NCI-H526 (cell line): Measurements from ENCODE around the gene MEGF11.
"Not testable (repeated sequence)": the region's sequence is repeated elsewhere in the genome, so short reads cannot be mapped to it uniquely, and the experiment has no call there.

Source experiments
- DNase-seq, 2 experiments: peaks; one replicate each; lab custom pipeline; 2025; lab: John Stamatoyannopoulos, UW

Gene MEGF11

DNA sequence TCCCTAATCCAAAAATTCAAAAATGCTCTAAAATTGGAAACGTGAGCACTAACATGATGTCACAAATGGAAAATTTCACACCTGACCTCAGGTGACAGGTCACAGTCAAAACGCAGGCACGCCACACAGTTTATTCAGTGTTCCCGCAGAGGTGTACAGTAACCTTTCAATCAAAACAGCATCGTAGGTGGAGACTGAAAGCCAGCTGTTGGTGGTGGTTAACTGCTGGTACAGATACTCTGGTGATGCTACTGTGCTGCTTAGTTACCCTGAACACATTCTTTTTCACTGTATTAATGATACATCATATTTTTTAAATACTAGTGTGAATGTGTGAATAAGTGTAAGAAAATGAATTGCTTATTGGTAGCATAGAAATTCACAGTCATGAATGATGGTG lies 360.5 kb downstream of the MEGF11 start:
- DNase-seq = no peak

DNA sequence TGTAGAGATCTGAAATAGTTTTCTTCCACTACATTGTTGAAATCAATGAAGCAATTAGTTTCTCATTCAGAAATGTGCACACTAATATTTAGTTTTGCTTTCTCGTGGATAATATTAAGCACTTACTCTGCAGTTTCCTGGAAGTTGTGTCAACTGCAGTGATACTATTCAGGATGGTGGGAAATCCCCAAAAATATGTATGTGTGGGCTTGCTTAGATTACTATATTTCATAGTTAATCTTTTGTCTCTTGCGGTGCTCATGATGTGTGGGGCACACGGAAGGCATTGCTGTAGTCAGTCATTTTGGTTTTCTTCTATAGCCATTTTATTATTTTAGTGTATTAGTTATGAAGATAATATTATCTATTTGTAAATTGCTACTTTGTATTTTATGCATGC lies 364.6 kb downstream of the MEGF11 start:
- DNase-seq = no peak

DNA sequence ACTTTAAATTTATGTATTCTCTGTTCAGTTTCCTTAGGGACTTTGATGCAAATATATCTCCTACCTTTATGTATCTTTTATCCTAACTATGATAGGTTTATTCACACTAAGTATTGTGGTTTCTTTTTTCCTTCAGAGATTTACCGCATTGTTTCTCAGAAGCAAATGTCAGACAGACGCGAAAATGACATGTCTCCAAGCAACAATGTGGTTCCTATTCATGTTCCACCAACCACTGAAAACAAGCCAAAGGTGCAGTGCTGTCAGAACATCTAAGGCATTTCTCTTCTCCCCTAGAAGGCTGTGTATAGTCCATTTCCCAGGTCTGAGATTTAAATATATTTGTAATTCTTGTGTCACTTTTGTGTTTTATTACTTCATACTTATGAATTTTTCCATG lies 366.0 kb downstream of the MEGF11 start:
- DNase-seq = no peak

DNA sequence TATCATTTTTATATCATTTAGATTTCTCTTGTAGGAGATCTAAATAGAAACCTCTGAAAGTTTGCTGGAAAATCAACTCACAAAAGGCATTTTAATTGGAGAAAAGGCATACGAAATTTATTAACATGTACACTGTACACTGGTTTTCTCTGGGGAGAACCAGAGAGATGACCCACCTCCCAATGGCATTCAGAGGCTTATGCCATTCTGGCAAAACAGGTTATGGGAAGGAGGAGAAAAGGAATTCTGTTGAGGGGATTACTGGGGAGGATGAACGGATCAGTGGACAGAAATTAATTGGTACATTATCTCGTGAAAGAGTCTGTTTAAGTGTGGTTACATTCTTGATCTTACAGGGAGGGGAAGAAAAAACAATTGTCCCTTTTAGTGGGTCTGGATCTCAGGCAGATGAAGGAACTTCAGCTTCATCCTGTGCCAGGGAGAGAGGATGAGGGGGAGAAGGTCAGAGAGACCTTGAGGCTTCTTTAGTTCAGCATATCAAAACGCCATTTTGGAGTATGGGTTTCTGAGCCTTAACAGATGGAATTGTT lies 367.8 kb downstream of the MEGF11 start:
- DNase-seq = no peak

DNA sequence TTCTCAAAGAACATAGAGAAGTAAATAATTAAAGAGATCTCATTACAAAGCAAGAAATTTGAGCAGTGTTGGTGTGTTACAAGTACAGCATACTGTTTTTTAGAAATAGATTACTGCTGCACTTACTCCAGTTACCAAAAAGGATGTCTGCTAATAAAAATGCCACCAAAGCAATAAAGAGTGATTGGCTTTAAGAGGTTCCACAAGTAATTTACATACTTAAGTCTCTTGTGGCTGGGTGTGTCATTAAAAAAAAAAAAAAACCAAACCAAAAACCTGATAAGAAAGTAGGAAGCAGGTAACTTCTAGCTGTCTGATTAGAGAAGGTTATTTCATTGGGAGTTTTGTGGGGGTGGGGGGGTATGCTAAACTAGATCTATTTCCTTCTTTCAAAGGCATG lies 369.0 kb downstream of the MEGF11 start:
- DNase-seq = no peak

DNA sequence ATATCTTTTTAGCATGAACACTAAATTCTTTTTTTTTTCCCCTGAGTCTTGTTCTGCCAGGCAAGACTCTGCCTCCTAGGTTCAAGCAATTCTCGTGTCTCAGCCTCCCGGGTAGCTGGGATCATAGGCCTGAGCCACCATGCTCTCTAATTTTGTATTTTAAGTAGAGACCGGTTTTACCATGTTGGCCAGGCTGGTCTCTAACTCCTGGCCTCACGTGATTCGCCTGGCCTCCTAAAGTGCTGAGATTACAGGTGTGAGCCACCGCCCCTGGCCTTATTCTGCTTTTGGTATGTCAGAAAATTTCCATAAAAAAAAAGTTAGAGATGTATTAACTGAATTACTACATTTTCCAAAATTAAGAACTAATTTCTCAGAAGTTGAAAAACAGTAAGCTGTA lies 370.0 kb downstream of the MEGF11 start:
- DNase-seq = no peak

DNA sequence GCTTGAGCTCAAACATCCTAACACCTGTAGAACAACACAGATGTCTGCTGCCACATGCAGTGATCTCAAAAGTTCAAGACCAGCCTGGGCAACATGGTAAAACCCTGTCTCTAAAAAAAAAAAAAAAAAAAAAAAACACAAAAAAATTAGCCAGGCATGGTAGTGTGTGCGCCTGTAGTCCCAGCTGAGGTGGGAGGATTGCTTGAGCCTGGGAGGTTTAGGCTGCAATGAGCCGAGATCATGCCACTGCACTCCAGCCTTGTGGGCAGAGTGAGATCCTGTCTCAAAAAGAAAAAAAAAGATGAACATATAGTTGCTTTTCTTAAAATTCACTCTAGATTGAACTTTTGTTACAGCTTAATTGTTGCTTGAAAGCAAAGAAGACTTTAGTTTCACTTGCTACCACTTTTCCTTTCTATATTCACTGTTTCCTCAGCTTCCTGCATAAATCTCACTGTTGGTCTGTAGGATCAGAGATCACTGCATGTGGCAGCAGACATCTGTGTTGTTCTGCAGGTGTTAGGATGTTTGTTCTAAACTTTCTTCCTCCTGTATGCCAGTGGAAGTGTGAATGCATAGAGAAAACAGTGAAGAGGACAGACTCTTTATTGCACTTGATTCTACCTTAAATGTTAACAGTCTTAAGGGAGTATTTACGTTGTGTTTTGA lies 371.6 kb downstream of the MEGF11 start:
- DNase-seq = no peak

DNA sequence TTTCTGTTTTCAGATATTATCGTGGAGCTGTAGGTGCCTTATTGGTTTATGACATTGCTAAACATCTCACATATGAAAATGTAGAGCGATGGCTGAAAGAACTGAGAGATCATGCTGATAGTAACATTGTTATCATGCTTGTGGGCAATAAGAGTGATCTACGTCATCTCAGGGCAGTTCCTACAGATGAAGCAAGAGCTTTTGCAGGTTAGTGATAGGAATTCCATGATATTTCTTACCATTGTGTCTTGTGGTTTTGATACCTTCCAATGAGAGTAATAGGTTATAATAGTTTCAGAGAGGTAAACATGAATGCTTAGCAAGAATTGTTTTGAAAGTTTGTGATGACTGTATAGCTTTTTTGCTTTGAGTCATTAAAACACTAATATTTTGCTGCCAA lies 375.8 kb downstream of the MEGF11 start:
- DNase-seq = no peak

DNA sequence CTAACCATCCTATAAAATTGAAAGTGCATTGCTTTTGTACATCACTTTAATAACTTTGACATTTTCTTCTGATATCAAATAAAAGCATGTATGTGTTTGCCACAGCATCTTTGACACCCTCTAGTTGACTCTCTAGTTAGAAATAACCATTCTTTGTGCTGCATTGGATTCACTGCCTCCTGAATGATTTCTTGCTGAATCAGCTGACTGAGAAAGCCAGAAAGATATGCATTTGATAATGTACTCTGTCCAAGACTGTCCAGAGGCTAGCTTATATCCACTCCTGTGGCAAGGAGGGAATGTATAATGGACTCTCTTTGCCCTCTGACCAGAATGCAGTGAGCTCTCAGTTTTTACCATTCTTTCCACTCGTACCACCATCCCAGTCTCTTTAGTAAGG lies 378.1 kb downstream of the MEGF11 start:
- DNase-seq = no peak

DNA sequence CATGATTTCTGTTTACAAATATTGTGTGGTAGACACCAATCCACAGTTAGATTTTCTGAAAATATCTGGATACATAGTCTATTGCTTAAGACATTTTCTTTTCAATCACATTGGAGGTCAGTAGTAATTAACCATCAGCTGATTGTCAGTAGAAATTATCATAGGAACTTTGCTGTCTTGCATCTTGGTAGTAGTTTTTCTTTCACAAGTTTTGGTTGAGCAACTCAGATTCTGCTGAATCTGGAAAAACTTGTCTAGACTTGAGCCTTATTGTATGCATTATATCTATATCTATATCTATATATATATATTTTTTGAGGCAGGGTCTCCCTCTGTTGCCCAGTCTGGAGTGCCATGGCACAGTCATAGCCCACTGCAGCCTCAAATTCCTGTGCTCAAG lies 380.3 kb downstream of the MEGF11 start:
- DNase-seq = no peak

DNA sequence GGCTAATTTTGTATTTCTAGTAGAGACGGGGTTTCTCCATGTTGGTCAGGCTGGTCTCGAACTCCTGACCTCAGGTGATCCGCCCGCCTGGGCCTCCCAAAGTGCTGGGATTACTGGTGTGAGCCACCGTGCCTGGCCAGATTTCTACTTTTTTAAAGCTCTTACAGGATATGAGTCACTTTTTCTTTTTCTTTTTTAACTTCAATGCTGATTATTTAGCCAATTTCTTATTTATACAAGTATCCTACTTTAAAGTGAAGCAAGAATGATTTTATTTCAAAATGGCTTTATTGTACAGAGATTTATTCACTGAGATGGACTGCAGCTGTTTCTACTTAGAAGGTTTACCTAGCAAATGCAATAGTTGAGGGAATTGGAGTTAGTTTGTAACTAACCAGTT lies 381.0 kb downstream of the MEGF11 start:
- not testable (repeated sequence) for DNase-seq

DNA sequence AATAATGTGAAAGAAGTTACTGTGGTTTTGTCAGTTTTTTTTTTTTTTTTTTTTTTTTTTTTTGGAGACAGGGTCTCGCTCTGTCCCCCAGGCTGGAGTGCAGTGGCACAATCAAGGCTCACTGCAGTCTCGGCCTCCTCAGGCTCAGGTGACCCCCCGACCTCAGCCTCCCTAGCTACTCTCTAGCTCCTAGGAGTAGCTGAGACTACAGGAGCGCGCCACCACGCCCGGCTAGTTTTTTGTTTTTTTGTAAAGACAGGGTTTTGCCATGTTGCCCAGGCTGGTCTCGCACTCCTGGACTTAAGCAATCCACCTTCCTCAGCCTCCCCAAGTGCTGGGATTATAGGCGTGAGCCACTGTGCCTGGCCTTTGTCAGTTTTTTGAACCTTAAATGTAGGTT lies 381.7 kb downstream of the MEGF11 start:
- DNase-seq = not testable (repeated sequence)

DNA sequence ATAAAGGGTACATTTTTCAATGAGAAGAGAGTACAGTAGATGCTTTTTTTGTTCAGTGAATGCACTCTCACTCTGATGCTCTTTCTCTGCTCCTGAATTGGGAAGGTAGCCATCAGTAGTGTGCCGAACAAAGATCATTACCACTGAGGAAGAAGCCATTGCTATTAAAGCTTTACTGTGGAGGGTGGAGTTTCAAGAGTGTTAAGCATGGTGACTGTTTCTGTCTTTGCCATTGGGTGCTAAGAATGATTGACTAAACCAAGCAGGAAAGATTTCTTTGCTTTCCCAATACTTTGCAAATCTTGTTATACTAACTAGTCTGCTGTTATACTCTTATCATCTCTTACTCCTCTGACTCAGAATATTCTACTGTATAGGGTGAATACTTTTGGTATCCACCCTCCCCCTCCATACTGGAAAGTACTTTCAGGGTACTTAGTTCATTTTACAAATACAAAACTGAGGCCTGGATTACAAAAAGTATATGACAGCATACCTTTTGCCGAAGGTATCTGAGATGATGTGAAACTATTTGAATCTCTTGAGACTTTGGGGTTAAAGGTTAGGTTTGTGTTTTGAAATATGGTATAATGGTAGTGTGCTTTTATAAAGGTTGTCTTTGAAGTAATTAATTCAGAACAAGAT lies 382.5 kb downstream of the MEGF11 start:
- DNase-seq = peak in 1 of 2 experiments; percentile 33

DNA sequence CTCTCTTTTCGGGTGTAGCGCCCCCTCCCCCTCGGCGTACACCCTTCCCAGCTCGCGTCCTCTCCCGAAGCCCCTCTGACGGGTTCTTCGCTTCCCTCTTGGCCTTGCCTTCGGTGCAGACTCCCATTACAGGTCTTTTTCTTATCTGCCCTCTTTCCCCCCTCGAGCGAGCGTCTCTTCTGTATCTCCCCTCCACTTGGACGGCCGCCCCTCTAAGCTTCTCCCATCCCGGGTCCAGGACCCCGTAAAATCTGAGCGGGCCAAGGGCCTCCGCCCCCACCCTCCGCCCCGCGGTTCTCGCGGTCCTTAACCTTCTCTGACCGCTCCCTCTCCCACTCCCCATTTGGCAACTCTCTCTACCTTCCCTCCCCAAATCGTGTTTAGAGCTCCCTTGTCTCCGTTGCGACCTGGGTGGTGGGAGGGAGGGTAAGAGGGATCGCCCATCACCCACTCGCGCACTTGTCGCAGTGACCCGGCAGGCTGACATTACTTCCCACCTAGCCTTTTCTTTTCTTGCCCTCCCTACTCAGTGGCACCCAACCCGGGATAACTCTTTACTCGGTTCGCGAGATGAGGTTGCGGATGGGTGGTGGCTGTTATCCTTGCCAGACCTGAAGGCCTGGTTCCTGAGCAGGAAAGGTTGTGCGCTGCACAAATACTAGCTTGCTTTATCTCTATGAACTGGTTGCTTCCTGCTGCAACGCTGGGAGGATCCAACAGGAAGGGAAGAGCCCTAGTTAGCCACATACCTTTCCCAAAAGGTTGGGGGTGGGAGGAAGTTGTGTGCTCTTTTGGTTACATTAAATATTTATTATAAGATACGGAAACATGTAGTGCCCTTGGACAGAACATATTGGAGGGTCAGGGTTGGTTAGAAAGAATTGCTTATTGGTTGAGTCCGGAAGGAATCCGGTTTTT lies 383.3 kb downstream of the MEGF11 start:
- peak; percentile 64 to 75 for DNase-seq

DNA sequence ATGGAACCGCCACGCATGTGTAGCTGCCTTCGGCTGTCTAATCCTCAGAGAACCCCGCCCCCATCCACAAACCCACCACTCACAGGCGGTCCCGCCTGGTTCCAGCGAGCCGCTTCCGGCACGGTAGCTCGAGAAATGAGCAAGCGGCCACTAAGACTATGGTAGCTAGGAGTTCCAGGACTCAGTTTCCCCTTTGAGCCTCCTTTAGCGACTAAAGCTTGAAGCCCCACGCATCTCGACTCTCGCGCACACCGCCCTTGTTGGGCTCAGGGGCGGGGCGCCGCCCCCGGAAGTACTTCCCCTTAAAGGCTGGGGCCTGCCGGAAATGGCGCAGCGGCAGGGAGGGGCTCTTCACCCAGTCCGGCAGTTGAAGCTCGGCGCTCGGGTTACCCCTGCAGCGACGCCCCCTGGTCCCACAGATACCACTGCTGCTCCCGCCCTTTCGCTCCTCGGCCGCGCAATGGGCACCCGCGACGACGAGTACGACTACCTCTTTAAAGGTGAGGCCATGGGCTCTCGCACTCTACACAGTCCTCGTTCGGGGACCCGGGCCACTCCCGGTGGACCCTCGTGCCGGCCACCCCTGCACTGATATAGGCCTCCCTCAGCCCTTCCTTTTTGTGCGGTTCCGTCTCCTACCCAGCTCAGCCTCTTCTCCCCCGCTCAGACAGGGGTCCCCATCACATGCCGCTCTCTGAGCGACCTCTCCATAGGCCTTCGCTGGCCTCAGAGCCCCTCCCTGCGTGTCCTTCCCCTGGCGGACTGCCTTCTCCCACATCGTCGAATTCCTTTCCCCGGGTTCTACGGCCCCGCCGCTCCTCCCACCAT lies 384.2 kb downstream of the MEGF11 start, which contains the start of gene RAB11A:
RAB11A (plus strand) TSS at position 366 of the 828 bp plus-strand sequence; CDS start at position 461, 95 bp downstream.
- peak; percentile 95 to 98 for DNase-seq

DNA sequence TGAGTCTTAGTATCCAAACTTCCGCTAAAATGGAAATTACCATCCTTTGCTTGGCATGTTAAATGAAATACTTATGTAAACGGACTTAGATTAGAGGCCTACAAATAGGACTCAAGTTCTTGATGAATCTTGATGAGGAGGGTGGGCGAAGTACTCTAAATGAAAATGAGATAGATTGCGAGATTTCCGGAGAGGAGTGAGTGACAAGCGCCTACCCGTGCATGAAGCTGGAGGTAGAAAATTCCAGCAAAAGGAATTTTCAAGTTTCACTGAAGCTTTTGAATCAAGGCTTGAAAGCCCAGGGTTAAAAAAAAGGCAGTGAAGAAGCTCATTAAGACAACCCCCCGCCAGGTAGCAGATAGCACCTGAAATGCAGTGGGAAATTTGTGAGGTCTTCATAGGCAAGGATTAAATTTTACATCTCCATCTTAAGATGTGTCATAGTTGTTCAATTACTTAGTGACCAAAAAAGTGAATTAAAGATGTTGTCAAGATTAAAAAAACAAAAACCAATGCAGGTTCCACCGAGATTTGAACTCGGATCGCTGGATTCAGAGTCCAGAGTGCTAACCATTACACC lies 384.9 kb downstream of the MEGF11 start:
- DNase-seq = no peak

DNA sequence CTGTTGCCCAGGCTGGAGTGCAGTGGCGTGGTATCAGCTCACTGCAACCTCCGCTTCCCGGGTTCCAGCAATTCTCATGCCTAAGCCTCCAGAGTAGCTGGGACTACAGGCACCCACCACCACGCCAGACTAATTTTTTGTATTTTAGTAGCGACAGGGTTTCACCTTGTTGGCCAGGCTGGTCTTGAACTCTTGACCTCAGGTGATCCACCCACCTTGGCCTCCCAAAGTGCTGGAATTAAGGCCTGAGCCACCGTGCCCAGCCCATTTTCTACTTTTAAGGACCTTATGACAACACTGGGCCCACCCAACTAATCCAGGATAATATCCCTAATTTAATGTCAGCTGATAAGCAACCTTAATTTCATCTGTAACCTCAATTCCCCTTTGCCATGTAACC lies 385.6 kb downstream of the MEGF11 start:
- not testable (repeated sequence) for DNase-seq

DNA sequence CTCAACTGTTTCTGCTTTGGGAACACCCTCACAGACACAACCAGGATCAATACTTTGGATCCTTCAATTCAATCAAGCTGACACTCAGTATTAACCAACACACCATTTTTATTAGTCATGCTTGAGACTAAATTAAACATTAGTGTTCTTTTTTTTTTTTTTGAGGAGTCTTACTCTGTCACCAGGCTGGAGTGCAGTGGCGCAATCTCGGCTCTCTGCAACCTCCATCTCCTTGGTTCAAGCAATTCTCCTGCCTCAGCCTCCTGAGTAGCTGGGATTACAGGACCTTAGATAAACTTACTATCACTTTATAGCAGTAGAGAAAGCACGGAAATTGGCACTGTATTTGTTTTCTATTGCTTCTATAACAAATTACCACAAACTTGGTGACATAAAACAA lies 386.3 kb downstream of the MEGF11 start:
- no peak for DNase-seq

DNA sequence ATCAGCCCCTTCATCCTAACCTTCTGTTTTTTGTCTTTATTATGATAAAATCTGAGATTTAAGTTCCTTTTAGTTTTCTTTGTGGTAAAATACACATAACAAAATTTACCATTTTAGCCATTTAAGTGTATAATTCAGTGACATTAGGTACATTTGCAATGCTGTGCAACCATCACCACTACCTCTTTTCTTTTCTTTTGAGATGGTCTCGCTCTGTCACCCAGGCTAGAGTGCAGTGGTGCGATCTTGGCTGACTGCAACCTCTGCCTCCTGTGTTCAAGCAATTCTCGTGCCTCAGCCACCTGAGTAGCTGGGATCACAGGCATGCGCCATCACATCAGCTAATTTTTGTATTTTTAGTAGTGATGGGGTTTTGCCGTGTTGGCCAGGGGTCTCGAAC lies 390.4 kb downstream of the MEGF11 start:
- no peak for DNase-seq

DNA sequence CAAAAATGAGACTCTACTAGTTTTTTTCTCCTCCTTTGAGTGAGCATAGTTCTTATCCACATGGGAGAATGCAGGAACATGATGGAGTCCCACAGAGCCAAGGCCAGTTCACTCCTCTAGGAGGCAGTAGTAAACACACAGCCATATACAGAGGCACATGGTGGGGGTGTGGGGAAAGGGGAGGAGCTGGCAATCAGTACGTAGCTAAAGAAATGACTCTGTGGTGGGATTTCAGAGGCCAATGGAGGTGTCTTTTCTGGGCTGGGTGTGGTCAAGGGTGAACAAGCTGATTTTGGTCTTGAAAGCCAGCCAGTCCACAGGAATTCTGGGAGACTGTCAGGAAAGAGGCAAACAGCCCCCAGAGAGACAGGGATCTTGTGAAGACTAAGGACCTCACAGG lies 390.9 kb downstream of the MEGF11 start:
- peak; percentile 78 to 85 for DNase-seq

DNA sequence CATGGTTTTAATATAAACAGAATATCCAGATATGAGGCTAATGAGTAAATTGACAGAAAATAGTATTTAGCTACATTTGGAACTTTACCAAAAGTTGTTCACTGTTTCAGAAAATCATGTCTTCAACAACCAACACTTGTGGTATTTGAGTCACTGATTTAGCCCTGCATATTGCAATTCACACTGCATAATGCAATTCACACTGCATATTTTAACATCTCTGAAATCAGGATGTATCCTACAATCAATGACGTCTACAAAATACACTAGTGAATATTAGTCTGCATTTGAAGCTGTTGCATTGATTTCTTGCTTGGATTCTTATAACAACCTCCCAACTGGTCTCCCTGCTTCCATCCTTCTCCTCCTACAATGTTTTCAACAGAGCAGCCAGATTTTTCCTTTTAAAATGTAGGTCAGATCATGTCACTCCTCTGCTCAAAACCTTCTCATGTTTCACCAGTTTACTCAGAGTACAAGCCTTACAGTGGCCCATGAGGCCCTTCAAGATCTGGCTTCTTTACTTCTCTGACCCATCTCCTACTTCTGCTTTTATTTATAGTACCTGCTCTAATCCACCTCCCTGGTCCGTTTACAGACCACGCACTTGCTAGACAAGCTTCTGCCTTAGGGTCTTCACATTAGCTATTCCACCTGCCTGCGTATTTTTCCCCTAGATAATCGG lies 395.7 kb downstream of the MEGF11 start:
- no peak for DNase-seq
